DMS153 treated with DMSO at 0.1 percent for 48 hours (cell line): Measurements from ENCODE around the gene ZNF480.
"Not testable (repeated sequence)": the region's sequence is repeated elsewhere in the genome, so short reads cannot be mapped to it uniquely, and the experiment has no call there.

ENCODE experiments used
- DNase-seq: peaks from one replicate; lab custom pipeline; 2025; ENCODE audit not compliant: unreplicated experiment; lab: John Stamatoyannopoulos, UW

ZNF480 gene

GRCh38 chr19:52336791-52337381, 39.9 kb downstream of the ZNF480 start:
- DNase-seq, result no peak

DNA sequence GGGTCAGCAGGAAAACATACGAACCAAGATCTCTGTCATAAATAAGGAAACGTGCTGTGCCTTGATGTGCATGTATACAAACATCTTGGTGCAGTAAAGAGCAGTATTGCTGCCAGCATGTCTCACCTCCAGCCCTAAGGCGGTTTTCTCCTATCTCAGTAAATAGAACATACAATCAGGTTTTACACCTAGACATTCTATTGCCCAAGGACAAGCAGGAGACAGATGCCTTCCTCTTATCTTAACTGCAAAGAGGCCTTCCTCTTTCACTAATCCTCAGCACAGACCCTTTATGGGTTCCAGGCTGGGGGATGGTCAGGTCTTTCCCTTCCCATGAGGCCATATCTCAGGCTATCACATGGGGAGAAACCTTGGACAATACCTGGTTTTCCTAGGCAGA, 42.1 kb downstream of the ZNF480 start:
- not testable (repeated sequence) for DNase-seq

- DNase-seq, result no peak
Measured at GRCh38 chr19:52343548-52343947, 46.6 kb downstream of the ZNF480 start.

- DNase-seq, result no peak
Measured at GRCh38 chr19:52345162-52345561, 48.2 kb downstream of the ZNF480 start.

DNA sequence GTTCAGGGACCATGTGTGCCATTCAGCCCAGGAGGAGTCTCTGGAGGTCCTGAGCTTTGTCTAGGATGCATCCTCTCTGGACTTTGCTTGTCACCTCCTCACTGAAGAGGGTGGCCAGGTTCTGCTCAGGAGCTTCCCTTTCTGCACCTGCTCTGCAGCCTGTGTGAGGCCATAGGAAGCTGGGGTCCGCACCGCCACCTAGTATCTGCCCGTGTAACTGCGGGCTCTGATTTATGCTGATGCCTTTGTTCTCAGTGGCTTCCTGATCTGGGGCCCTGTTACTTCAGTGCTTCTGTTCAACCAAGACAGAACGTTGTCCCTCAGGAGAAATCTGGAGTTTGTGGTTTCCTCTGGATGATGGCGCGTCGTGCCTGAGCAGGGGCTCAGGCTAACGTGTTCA, 54.5 kb downstream of the ZNF480 start:
- DNase-seq, result no peak

- DNase-seq, result no peak
Measured at GRCh38 chr19:52366414-52366824, 69.5 kb downstream of the ZNF480 start.

GRCh38 chr19:52369559-52370340, 72.8 kb downstream of the ZNF480 start, which contains the start of gene ZNF880:
Gene ZNF880, plus strand, starts transcription at chr19:52369923. Its CDS starts 43 bp downstream, at chr19:52369966.
- peak; percentile 22 for DNase-seq

DNA sequence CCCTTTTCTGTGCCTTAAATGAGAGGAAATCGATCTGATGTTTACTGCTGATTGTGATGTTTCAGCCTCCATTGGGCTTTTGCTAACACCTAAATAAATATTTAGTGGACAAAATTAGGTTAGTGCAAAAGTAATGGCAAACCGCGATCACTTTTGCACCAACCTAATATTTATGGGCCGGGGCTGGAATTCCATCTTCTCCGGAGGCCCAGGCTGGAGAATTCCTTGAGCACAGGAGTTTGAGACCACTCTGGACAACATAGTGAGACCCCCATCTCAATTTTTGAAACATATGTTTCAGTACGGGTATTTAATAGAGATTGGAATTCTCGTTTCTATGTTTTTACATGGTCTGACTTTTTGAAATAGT, 73.4 kb downstream of the ZNF480 start:
- no peak for DNase-seq
